Epithelial cell of proximal tubule (primary cell): ENCODE measurements around the gene TFF2. TPM values are rescaled to one million over a fixed set of nuclear protein-coding genes. Genes with fewer than 3 reads are reported as not detected.

Experiments used
- DNase-seq: peaks from one replicate; pipeline ENCODE4 v3.0.0-alpha.2; 2011; ENCODE audit warnings: low read depth
- H3K4me3 ChIP-seq: 2 replicates; pipeline ENCODE4 v1.5.1; 2011; ENCODE audit warnings: low read depth, mild to moderate bottlenecking, low read length
- total RNA-seq: library from RNA; depleted of rRNA; stranded (reverse); fragments of >200 nt; gene quantifications from 2 replicates; pipeline ENCODE4 v1.2.3, GENCODE V29; 2015
- TF ChIP-seq, protein P1 (sequence below): conservative IDR thresholded peaks from 2 replicates; pipeline ENCODE4 v1.5.1; 2012; ENCODE audit warnings: low read depth, mild to moderate bottlenecking, low read length

The TFF2 gene
- total RNA-seq, 1 donor from 2014 or later, result not detected

DNA sequence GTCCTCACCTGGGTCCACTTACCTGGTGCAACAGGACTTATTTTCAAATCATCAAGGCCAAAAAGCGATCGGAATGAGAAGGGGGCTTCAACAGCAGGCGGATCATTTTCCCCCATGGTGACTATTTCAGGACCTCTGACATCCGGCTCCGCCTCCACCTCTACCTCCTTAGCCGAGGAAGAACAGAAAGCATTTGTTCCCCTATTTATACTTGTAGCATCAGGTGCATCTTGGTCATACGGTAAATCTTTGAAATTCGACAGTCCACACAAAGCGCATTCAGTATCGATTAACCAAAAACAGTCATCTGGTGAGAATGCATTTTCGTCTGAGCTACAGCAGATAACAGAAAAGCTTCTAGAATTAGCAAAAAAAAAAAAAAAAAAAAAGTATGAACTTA, 44.5 kb upstream of the TFF2 start:
- DNase-seq, result no peak
- TF ChIP-seq, protein P1, sequence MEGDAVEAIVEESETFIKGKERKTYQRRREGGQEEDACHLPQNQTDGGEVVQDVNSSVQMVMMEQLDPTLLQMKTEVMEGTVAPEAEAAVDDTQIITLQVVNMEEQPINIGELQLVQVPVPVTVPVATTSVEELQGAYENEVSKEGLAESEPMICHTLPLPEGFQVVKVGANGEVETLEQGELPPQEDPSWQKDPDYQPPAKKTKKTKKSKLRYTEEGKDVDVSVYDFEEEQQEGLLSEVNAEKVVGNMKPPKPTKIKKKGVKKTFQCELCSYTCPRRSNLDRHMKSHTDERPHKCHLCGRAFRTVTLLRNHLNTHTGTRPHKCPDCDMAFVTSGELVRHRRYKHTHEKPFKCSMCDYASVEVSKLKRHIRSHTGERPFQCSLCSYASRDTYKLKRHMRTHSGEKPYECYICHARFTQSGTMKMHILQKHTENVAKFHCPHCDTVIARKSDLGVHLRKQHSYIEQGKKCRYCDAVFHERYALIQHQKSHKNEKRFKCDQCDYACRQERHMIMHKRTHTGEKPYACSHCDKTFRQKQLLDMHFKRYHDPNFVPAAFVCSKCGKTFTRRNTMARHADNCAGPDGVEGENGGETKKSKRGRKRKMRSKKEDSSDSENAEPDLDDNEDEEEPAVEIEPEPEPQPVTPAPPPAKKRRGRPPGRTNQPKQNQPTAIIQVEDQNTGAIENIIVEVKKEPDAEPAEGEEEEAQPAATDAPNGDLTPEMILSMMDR, result no peak
- H3K4me3 ChIP-seq, result no peak overlapping the region

DNA sequence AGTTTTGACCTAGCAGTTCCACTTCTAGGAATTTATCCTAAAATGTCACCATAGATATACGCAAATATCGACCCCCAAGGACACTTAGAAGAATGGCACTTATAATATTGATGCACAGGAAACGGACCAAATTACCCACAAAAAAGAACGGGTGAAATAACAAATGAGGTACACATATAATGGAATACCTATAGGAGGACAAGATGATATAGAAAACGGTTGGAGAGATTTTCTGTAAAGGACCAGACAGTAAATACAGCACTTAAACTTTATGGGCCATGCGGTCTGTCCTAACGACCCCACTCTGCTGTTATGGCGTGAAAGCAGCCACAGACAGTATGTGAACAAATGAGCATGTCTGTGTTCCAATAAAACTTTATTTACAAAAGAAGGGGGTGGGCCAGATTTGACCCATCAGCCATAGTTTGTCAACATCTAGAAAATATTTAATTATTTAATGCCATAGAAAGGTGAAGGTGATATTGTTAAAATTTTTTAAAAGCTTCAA, 42.7 kb upstream of the TFF2 start:
- H3K4me3 ChIP-seq, result no peak overlapping the region
- no peak for DNase-seq
- TF ChIP-seq, protein P1, result no peak

DNA sequence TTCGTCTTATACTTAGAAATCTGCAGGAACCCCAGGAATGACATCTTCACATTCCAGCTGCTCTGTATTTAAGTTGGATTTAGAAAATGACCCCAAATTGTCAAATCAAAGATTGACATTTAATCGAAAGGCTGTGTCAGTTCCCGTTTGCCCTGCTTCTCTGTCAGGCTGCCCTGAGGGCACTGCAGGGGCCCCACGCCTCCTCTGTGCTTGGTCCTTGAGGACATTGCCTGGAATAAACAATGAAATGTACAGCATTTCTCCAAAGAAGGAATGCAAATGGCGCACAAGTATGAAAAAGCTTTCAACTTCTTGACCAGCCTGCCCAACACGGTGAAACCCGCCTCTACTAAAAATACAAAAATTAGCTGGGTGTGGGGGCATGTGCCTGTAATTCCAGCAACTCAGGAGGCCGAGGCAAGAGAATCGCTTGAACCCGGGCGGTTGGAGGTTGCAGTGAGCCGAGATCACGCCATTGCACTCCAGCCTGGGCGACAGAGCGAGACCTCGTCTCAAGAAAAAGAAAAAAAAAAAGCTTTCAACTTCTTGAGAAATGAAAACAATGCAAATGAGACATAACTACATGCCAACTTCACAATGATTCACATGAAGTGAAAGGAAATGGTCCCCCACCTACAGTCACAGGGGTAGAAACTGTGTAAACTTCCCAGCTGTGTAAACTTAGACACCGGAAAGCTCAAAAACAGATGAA, 42.1 kb upstream of the TFF2 start:
- H3K4me3 ChIP-seq, result no peak overlapping the region
- DNase-seq, result no peak
- TF ChIP-seq, protein P1, result no peak

DNA sequence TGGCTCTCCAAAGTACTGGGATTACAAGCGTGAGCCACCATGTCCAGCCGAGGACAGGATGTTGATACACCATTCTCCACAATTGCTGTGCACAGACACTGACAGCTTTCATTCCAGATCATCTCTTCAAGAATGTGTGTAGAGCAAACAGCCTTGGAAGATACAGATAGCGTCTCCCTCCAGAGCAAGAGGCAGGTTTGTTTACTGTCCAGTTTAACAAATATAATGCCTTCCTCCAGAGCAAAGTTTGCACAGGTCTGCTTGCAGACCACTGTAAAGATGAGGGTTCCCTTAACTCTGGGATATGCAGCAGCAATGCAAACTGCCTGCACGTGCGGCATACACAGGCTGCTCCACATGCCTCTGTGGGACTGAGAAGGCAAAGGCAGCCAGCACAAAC, 40.5 kb upstream of the TFF2 start:
- DNase-seq, result no peak
- no peak overlapping the region for H3K4me3 ChIP-seq
- TF ChIP-seq, protein P1, result no peak

DNA sequence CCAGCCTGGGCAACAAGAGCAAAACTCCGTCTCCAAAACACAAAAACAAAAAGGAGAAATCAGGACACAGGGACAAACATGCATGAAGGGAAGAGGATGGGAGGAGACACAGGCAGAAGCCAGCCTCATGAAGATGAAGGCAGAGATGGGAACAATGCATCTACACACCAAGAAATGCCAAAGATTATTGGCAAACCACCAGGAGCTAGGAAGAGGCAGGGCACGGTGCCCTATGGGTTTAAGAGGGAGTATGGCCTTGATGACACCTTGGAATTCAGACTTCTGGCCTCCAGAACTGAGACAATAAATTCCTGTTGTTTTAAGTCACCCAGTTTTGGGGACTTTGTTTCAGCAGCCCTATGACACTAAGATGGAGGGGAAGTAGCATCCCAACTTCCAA, 39.9 kb upstream of the TFF2 start:
- TF ChIP-seq, protein P1, result no peak
- no peak for DNase-seq
- H3K4me3 ChIP-seq, result no peak overlapping the region

DNA sequence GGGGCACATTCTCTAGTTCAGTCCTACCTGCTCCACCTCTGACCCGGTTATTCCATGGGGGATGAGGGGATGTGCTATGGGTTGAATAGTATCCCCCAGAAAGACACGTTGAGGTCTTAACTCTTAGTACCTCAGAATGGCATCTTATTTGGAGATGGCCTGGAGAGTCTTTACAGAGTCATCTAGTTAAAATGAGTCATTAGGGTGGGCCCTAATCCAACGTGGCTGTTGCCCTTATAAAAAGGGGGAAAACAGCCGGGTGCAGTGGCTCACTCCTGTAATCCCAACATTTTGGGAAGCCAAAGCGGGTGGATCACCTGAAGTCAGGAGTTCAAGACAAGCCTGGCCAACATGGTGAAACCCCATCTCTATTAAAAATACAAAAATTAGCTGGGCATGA, 39.4 kb upstream of the TFF2 start:
- TF ChIP-seq, protein P1, result no peak
- no peak overlapping the region for H3K4me3 ChIP-seq
- DNase-seq, result no peak

DNA sequence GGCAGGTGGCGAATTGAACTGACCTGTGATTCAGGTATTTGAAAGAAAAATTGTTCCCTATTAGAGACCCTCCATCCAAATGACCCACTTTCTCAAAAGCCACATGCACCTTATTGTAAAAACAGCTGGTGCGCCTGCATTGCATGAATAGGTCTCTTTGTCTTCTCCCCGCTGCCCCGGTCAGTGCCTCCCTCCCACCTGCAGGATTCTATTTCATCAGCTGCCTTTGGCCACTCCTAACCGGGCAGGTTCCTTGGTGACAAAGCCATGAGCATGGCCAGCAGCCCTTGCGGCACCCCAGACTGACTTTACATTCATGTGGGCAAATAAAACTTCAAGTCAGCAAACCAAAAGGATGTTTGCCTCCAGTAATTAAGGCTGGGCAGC, 38.6 kb upstream of the TFF2 start:
- TF ChIP-seq, protein P1, result no peak
- H3K4me3 ChIP-seq, result peak overlapping the region; percentile 28
- no peak for DNase-seq
